GM12873 (cell line): ENCODE measurements around the gene DAB1.
A peak's percentile ranks its signal among the peaks of the same experiment; 100 is the strongest.

ENCODE experiments used
- CTCF ChIP-seq: IDR thresholded peaks from 2 replicates; pipeline ENCODE4 v1.5.1; 2012; ENCODE audit warnings: low read depth, mild to moderate bottlenecking, moderate library complexity, low read length, control low read depth; ENCODE audit not compliant: insufficient read depth; ENCODE audit errors: missing control alignments

The DAB1 gene

GRCh38 chr1:57024428-57024827 is 399.4 kb downstream of the DAB1 start:
- TF ChIP-seq CTCF, result no peak

- TF ChIP-seq CTCF, result no peak
These were observed 403.6 kb downstream of the DAB1 start for GRCh38 chr1:57020216-57020615.

- TF ChIP-seq CTCF, result no peak
These were observed 404.5 kb downstream of the DAB1 start for GRCh38 chr1:57019236-57019839.

- TF ChIP-seq CTCF, result no peak
These were observed 405.7 kb downstream of the DAB1 start for GRCh38 chr1:57018119-57018518.

- peak; percentile 42 for TF ChIP-seq CTCF
These were observed 406.1 kb downstream of the DAB1 start for GRCh38 chr1:57017717-57018116.

- no peak for TF ChIP-seq CTCF
These were observed 406.7 kb downstream of the DAB1 start for GRCh38 chr1:57017200-57017599.

- no peak for TF ChIP-seq CTCF
These were observed 408.8 kb downstream of the DAB1 start for GRCh38 chr1:57015071-57015470.
